Heart left ventricle (tissue), 16 donors: Measurements from ENCODE around the gene UST. TPM values are rescaled to one million over a fixed set of nuclear protein-coding genes. Genes with fewer than 3 reads are reported as not detected.

ENCODE experiments used
- ATAC-seq, 4 donors: fragments of 200-7000 bp; cut with Tn5 transposase; one replicate each; pipeline ENCODE4 v1.9.1; 2020 to 2022; ENCODE audit warnings: moderate library complexity in 4 of 4, mild to moderate bottlenecking in 3 of 4, moderate number of reproducible peaks in 1 of 4
- DNase-seq, 5 donors: peaks; one replicate each; pipeline ENCODE4 v3.0.0-alpha.2; 2020
- H3K27ac ChIP-seq, 12 donors: fragments of 200-600 bp; sonication (generic) in 4 of 12; one replicate each; pipeline versions ENCODE4 v1.5.0 to v1.8.0; 2016 to 2022; ENCODE audit warnings: mild to moderate bottlenecking in 2 of 12
- H3K27me3 ChIP-seq, 9 donors: fragments of 200-600 bp; sonication (generic) in 2 of 9; one replicate each; pipeline versions ENCODE4 v1.5.1 to v1.8.0; 2016 to 2022; ENCODE audit warnings: mild to moderate bottlenecking in 3 of 9
- H3K36me3 ChIP-seq, 9 donors: fragments of 200-600 bp; sonication (generic) in 2 of 9; one replicate each; pipeline versions ENCODE4 v1.5.0 to v1.8.0; 2018 to 2022; ENCODE audit warnings: mild to moderate bottlenecking in 2 of 9
- H3K4me1 ChIP-seq, 12 donors: fragments of 200-600 bp; sonication (generic) in 4 of 12; one replicate each; pipeline versions ENCODE4 v1.5.0 to v1.8.0; 2016 to 2022; ENCODE audit warnings: mild to moderate bottlenecking in 3 of 12
- H3K4me3 ChIP-seq, 12 donors: fragments of 200-600 bp; sonication (generic) in 4 of 12; one replicate each; pipeline versions ENCODE4 v1.5.0 to v1.8.0; 2017 to 2022; ENCODE audit warnings: mild to moderate bottlenecking in 9 of 12, moderate library complexity in 4 of 12
- H3K9me3 ChIP-seq, 12 donors: fragments of 200-600 bp; sonication (generic) in 4 of 12; one replicate each; pipeline versions ENCODE4 v1.5.0 to v1.8.0; 2016 to 2022; ENCODE audit warnings: mild to moderate bottlenecking in 1 of 12
- CTCF ChIP-seq, 12 donors: fragments of 200-600 bp; sonication (generic) in 4 of 12; IDR thresholded peaks; one replicate each; pipeline versions ENCODE4 v1.5.0 to v1.8.0; 2018 to 2022; ENCODE audit warnings: antibody characterized with exemption in 12 of 12, mild to moderate bottlenecking in 5 of 12
- POLR2A ChIP-seq, 2 donors: fragments of 450-650 bp; IDR thresholded peaks; one replicate each; pipeline ENCODE4 v1.6.1; 2017; ENCODE audit warnings: antibody characterized with exemption in 2 of 2, mild to moderate bottlenecking in 2 of 2, moderate library complexity in 2 of 2
- WGBS, 4 donors: extraction: QIAGEN DNeasy Blood & Tissue Kit in 2 of 4; methylation state at CpG; one replicate each; pipeline versions ENCODE4 v1.1.5 to v1.1.7; 2013 to 2018; 5-methylcytosine and 5-hydroxymethylcytosine counted together
- intact Hi-C, 10 donors: fragments of 100-400 bp; cut with DNase I; formaldehyde crosslinking; loops; one replicate each; pipeline versions ENCODE4 v1.11.1 to v1.14.2; 2022
- polyA plus RNA-seq, 2 donors: library from polyadenylated mRNA; stranded (reverse); fragments of 200-250 nt; gene quantifications; one replicate each; pipeline ENCODE4 v1.2.3, GENCODE V29; 2013
- total RNA-seq, 9 donors: library from RNA; depleted of rRNA in 2 of 9; stranded (reverse); fragments of >200 nt in 2 of 9; fragmentation: NEBNext Ultra II Directional in 3 of 9; extraction: Animal tissue kit (Norgen Biotek cat#: 25700) in 3 of 9; gene quantifications; one replicate each; pipeline versions ENCODE4 v1.1.0 to v1.2.4, GENCODE V29; 2016 to 2023
- donor health status: ischemic (EF 13 %, LVEDD 7.1; RV severe dilation, severe dysfunction).
- donor health status: healthy with polysubstance abuse.
- donor health status: DM: no; HTN: yes; CAD: no.
- donor health status: DM: no; HTN: no; CAD: no.
- donor health status: ischemic (EF 25% LVEDD 6.9; RV normal size, moderate dysfunction).
- donor health status: ischemic (EF 25% LVEDD 5.7; RV mildly dilated, moderate dysfunction).
- donor health status: healthy.
- donor health status: DM: yes; HTN: yes; CAD: no.
- donor health status: ischemic (EF 35%, LVEDD 5.7; RV mildly dilated, moderate dysfunction).
- donor health status: nonischemic (EF 11% LVEDD 7.7; RV severe dilation, severe dysfunction).
- donor health status: DM: yes; HTN: yes; CAD: no.
- donor health status: PGD.
- donor health status: ischemic (EF 29% LVEDD 5.4; RV normal size, mild dysfunction).
- donor health status: nonischemic (EF 23%, LVEDD 6.1; RV moderate dilation, normal function).

The UST gene
- total and polyA plus RNA-seq, 11 donors: 1.1 to 5.8 (median 2.7) TPM

GRCh38 chr6:149014631-149015534, 268.1 kb downstream of the UST start:
- DNase-seq: no peak
- peak overlapping the region in 1 of 12 donors; percentile 18 for H3K27ac ChIP-seq
- peaks cover 0 to 8% (median 0%) of the 10 kb centered on the region in 12 donors for H3K4me1 ChIP-seq
- intact Hi-C loops: no loop called here
- H3K4me3 ChIP-seq: no peak overlapping the region
- no peaks in the 10 kb centered on the region for H3K36me3 ChIP-seq
- no peaks in the 10 kb centered on the region for H3K9me3 ChIP-seq
- no peak for TF ChIP-seq POLR2A (IDR thresholded peaks at IDR 0.05)
- TF ChIP-seq CTCF (IDR thresholded peaks at IDR 0.05): no peak
- WGBS, 4 donors: 49 to 60% (median 56%) methylated on average over 7 of the region's 7 CpGs
- H3K27me3 ChIP-seq: no peaks in the 10 kb centered on the region
- peak in 1 of 4 donors; percentile 30 for ATAC-seq

GRCh38 chr6:149015535-149016525, 269.0 kb downstream of the UST start:
- 76 to 85% (median 84%) methylated on average over 9 of the region's 9 CpGs for WGBS, 4 donors

GRCh38 chr6:149016716-149017115, 269.9 kb downstream of the UST start:
- no peak for ATAC-seq
- intact Hi-C loops: no loop called here
- 90 to 99% (median 94%) methylated on average over 4 to 7 of the region's 7 CpGs for WGBS, 4 donors

More at GRCh38 chr6:149015535-149016525, 269.0 kb downstream of the UST start:
- Histone ChIP-seq H3K36me3 (no peaks in the 10 kb centered on the region), H3K9me3 (no peaks in the 10 kb centered on the region), H3K4me3 (no peak overlapping the region), H3K27me3 (no peaks in the 10 kb centered on the region), H3K4me1 (peaks cover 0 to 8% (median 0%) of the 10 kb centered on the region in 12 donors), H3K27ac (peak overlapping the region in 1 of 12 donors; percentile 18)
- TF ChIP-seq POLR2A (IDR thresholded peaks at IDR 0.05) (no peak), CTCF (IDR thresholded peaks at IDR 0.05) (no peak)
- intact Hi-C loops: no loop called here
- DNase-seq: no peak
- no peak for ATAC-seq

More at GRCh38 chr6:149016716-149017115, 269.9 kb downstream of the UST start:
- H3K27me3 ChIP-seq: no peaks in the 10 kb centered on the region
- H3K27ac ChIP-seq: no peak overlapping the region
- no peak for DNase-seq
- peaks cover 0 to 4% (median 0%) of the 10 kb centered on the region in 9 donors for H3K36me3 ChIP-seq
- TF ChIP-seq CTCF (IDR thresholded peaks at IDR 0.05) (no peak), POLR2A (IDR thresholded peaks at IDR 0.05) (no peak)
- H3K4me3 ChIP-seq: no peak overlapping the region
- no peaks in the 10 kb centered on the region for H3K9me3 ChIP-seq
- peaks cover 0 to 8% (median 0%) of the 10 kb centered on the region in 12 donors for H3K4me1 ChIP-seq
